ENCODE results near the gene RIPK3.
"Not testable (repeated sequence)": the region's sequence is repeated elsewhere in the genome, so short reads cannot be mapped to it uniquely, and the experiment has no call there.

RIPK3 gene

GRCh38 chr14:24339284-24340151 is at the start of gene RIPK3:
Gene RIPK3 (minus strand): TSS chr14:24339991. CDS start chr14:24339826, 165 bp downstream.
- DNase-seq (ENCODE audit: low spot score) = no peak

GRCh38 chr14:24389226-24389848 is 49.5 kb upstream of the RIPK3 start:
- DNase-seq (ENCODE audit: low spot score) = no peak

GRCh38 chr14:24388474-24389179 is 48.8 kb upstream of the RIPK3 start:
- DNase-seq (ENCODE audit: low spot score) = no peak

- DNase-seq (ENCODE audit: low spot score) = not testable (repeated sequence)
These were observed 47.8 kb upstream of the RIPK3 start for GRCh38 chr14:24387579-24387978.

- no peak for DNase-seq (ENCODE audit: low spot score)
These were observed 47.2 kb upstream of the RIPK3 start for GRCh38 chr14:24387009-24387345.

GRCh38 chr14:24385524-24385923 is 45.7 kb upstream of the RIPK3 start:
- no peak for DNase-seq (ENCODE audit: low spot score)

GRCh38 chr14:24384169-24384568 is 44.4 kb upstream of the RIPK3 start:
- DNase-seq (ENCODE audit: low spot score) = no peak

- DNase-seq (ENCODE audit: low spot score) = no peak
These were observed 42.2 kb upstream of the RIPK3 start for GRCh38 chr14:24382064-24382371.

- no peak for DNase-seq (ENCODE audit: low spot score)
These were observed 41.7 kb upstream of the RIPK3 start for GRCh38 chr14:24381363-24382063.

- DNase-seq (ENCODE audit: low spot score) = no peak
These were observed 40.3 kb upstream of the RIPK3 start for GRCh38 chr14:24379907-24380730.

GRCh38 chr14:24378981-24379906 is 39.5 kb upstream of the RIPK3 start:
- no peak for DNase-seq (ENCODE audit: low spot score)

- no peak for DNase-seq (ENCODE audit: low spot score)
These were observed 38.5 kb upstream of the RIPK3 start for GRCh38 chr14:24378327-24378726.

GRCh38 chr14:24377657-24378056 is 37.9 kb upstream of the RIPK3 start:
- no peak for DNase-seq (ENCODE audit: low spot score)

- no peak for DNase-seq (ENCODE audit: low spot score)
These were observed 37.3 kb upstream of the RIPK3 start for GRCh38 chr14:24377126-24377525.

GRCh38 chr14:24376448-24377070 is 36.8 kb upstream of the RIPK3 start:
- no peak for DNase-seq (ENCODE audit: low spot score)

GRCh38 chr14:24372701-24373416 is 33.1 kb upstream of the RIPK3 start:
- DNase-seq (ENCODE audit: low spot score) = no peak

GRCh38 chr14:24371605-24372004 is 31.8 kb upstream of the RIPK3 start:
- DNase-seq (ENCODE audit: low spot score) = not testable (repeated sequence)

- no peak for DNase-seq (ENCODE audit: low spot score)
These were observed 31.0 kb upstream of the RIPK3 start for GRCh38 chr14:24370748-24371147.

GRCh38 chr14:24369907-24370687 is 30.3 kb upstream of the RIPK3 start:
- DNase-seq (ENCODE audit: low spot score) = no peak
